Ovary (tissue), 9 donors: ENCODE data around the gene TSPAN7. TPM values are rescaled to one million over a fixed set of nuclear protein-coding genes. Genes with fewer than 3 reads are reported as not detected.
A peak's percentile ranks its signal among the peaks of the same experiment; 100 is the strongest.

Experiments used
- DNase-seq, 5 donors: peaks; one replicate each; pipeline ENCODE4 v3.0.0-alpha.2; 2019 to 2020
- H3K27ac ChIP-seq, 2 donors: fragments of 200-600 bp; one replicate each; pipeline versions ENCODE4 v1.5.1 to v1.8.0; 2019 to 2022
- H3K27me3 ChIP-seq: fragments of 200-600 bp; one replicate; pipeline ENCODE4 v1.8.0; 2022
- H3K36me3 ChIP-seq: fragments of 200-600 bp; sonication (generic); one replicate; pipeline ENCODE4 v1.5.1; 2019
- H3K4me1 ChIP-seq: one replicate; pipeline ENCODE4 v1.8.1; 2013; ENCODE audit warnings: mild to moderate bottlenecking, moderate library complexity; ENCODE audit not compliant: insufficient read depth
- H3K4me3 ChIP-seq: fragments of 200-600 bp; sonication (generic); one replicate; pipeline ENCODE4 v1.5.1; 2017
- H3K9me3 ChIP-seq, 2 donors: fragments of 200-600 bp in 1 of 2; sonication (generic) in 1 of 2; one replicate each; pipeline versions ENCODE4 v1.5.1 to v1.8.1; 2013 to 2019; ENCODE audit warnings: mild to moderate bottlenecking in 1 of 2, moderate library complexity in 1 of 2
- EP300 ChIP-seq: sonication (generic); formaldehyde crosslinking; IDR thresholded peaks from one replicate; pipeline ENCODE4 v1.6.1; 2017; ENCODE audit warnings: antibody characterized with exemption
- POLR2A ChIP-seq: fragments of 450-650 bp; IDR thresholded peaks from one replicate; pipeline ENCODE4 v1.6.1; 2017; ENCODE audit warnings: antibody characterized with exemption, mild to moderate bottlenecking, moderate library complexity
- WGBS, 3 donors: extraction: QIAGEN DNeasy Blood & Tissue Kit in 1 of 3; methylation state at CpG; one replicate each; pipeline versions ENCODE4 v1.1.5 to v1.1.7; 2013 to 2017; 5-methylcytosine and 5-hydroxymethylcytosine counted together
- intact Hi-C, 4 donors: fragments of 100-400 bp; cut with DNase I; formaldehyde crosslinking; loops; one replicate each; pipeline versions ENCODE4 v1.11.0 to v1.15.1; 2022 to 2023
- polyA plus RNA-seq, 2 donors: library from polyadenylated mRNA; stranded (reverse); fragments of 200-250 nt in 1 of 2; fragments of 350-450 nt in 1 of 2; fragmentation: Illumina TruSeq in 1 of 2; extraction: RNeasy Lipid Tissue Mini Kit (QIAGEN cat#74804) in 1 of 2; gene quantifications; one replicate each; pipeline ENCODE4 v1.2.3, GENCODE V29; 2013 to 2014
- total RNA-seq, 7 donors: library from RNA; depleted of rRNA in 2 of 7; stranded (reverse); fragments of >200 nt in 2 of 7; fragmentation: NEBNext Ultra II Directional in 3 of 7; extraction: Animal tissue kit (Norgen Biotek cat#: 25700) in 3 of 7; gene quantifications; one replicate each; pipeline versions ENCODE4 v1.1.0 to v1.2.4, GENCODE V29; 2016 to 2023
- TF ChIP-seq, protein P1 (sequence below), 3 donors: fragments of 450-650 bp in 2 of 3; fragments of 200-600 bp in 1 of 3; IDR thresholded peaks; one replicate each; pipeline versions ENCODE4 v1.5.1 to v1.8.0; 2016 to 2022; ENCODE audit warnings: antibody characterized with exemption in 3 of 3, mild to moderate bottlenecking in 1 of 3
- donor health status: DM: no; HTN: no; CAD: no; lungs with moderate emphysema.
- donor health status: DM: no; HTN: no; CAD: no.
- donor health status: Bipolar disorder and iron deficiency.
- donor health status: DM: yes; HTN: yes; CAD: no.
- donor health status: DM: no; HTN: no; CAD: no.
- donor health status: DM: yes; HTN: yes; CAD: no.

The TSPAN7 gene
- total and polyA plus RNA-seq, 9 donors = 8.3 to 84.2 (median 19.5) TPM

DNA sequence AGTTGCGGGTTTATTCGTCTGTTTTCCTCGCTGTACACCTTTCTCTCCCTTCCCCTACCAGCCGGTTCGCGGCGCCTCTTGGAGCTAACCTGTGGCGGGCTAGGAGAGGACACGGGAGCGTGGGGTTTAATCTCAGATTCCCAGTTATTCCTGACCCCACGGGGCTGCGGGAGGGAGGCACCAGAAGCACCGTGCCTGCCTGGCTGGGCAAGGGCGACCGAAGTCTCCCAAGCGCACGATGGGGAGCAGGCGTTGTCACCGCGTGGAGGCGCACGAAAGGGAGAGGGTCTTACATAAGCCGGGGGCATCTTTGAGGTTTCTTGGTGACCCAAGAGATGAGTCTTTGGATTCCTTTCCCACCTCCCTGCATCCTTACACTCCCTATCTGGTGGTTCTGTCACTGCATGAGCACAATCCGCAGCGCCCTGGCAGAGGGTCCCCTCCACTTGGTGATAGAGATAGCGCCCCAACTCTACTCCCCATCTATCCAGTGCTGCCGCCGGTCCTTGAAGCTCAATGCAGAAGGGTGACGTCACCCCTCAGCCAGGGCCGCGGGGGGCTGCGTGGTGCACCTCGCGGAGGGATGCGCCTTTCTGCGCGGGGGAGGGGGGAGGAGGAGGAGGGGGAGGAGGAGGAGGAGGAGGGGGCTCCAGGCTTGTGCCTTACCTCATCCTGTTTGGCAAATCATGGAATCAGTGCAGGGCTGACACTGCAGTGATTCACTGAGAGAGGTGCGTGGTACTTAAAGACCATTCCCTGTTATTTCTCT is 793 bp downstream of the TSPAN7 start:
- Histone ChIP-seq H3K4me3 (peak overlapping the region; percentile 41), H3K4me1 (no peaks in the 10 kb centered on the region), H3K9me3 (no peaks in the 10 kb centered on the region), H3K27me3 (no peaks in the 10 kb centered on the region), H3K36me3 (no peaks in the 10 kb centered on the region), H3K27ac (no peak overlapping the region)
- DNase-seq = peak; percentile 25 to 56 (median 47)
- 23 to 47% (median 42%) methylated on average over 38 of the region's 38 CpGs for WGBS, 3 donors
- TF ChIP-seq, protein P1, sequence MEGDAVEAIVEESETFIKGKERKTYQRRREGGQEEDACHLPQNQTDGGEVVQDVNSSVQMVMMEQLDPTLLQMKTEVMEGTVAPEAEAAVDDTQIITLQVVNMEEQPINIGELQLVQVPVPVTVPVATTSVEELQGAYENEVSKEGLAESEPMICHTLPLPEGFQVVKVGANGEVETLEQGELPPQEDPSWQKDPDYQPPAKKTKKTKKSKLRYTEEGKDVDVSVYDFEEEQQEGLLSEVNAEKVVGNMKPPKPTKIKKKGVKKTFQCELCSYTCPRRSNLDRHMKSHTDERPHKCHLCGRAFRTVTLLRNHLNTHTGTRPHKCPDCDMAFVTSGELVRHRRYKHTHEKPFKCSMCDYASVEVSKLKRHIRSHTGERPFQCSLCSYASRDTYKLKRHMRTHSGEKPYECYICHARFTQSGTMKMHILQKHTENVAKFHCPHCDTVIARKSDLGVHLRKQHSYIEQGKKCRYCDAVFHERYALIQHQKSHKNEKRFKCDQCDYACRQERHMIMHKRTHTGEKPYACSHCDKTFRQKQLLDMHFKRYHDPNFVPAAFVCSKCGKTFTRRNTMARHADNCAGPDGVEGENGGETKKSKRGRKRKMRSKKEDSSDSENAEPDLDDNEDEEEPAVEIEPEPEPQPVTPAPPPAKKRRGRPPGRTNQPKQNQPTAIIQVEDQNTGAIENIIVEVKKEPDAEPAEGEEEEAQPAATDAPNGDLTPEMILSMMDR (IDR thresholded peaks at IDR 0.05) = no peak
- TF ChIP-seq POLR2A (no peak), EP300 (no peak)
- intact Hi-C loops = no loop called here

DNA sequence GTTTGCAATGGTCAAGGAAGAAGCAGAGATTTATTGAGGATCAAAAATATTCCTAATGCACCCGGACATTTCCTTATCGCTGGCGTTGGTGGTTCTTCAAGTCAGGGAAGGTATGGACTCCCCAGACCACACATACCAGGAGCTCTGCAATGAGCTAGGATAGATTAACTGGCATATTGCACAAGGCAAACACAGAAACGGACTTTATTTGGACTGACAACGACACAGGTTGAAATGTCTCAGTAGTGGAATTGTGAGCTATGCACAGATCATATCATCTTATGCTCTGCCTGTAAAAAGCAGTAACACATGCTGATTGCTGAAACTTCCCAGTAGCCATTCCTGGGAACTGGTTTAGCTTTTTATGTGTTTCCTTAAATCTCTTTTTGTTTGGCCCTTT is 1.7 kb downstream of the TSPAN7 start:
- Histone ChIP-seq H3K27ac (no peak overlapping the region), H3K4me3 (peak overlapping the region; percentile 41)
- WGBS, 3 donors = 29 to 43% (median 35%) methylated on average over 5 of the region's 5 CpGs

DNA sequence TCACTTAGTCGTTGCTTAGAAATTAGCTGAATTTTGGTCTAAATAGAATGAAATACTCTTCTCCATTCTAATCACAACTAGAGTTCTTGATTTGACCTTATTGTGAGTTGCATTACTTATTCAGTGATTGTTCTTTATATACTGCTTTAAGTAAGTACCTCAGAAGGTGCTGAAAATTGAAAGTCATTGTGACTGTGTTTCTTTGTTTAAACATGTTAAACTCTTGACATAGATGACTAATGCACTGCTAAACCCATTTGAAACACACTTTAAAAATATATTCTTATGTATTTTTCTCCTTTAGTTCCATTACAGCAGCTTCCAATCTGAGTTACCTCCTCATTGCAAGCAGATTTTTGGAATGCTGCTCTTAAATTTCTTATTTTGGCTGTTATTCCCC is 9.1 kb downstream of the TSPAN7 start:
- TF ChIP-seq POLR2A (no peak), EP300 (no peak)
- TF ChIP-seq, protein P1 (IDR thresholded peaks at IDR 0.05) = no peak
- WGBS, 3 donors = 67 to 87% (median 68%) methylated on average over 1 of the region's 1 CpG
- no peak for DNase-seq
- no peak overlapping the region for H3K4me3 ChIP-seq
- H3K27ac ChIP-seq = no peak overlapping the region
- H3K4me1 ChIP-seq = no peaks in the 10 kb centered on the region
- H3K9me3 ChIP-seq = no peaks in the 10 kb centered on the region
- no peaks in the 10 kb centered on the region for H3K27me3 ChIP-seq
- intact Hi-C loops = no loop called here
- H3K36me3 ChIP-seq = no peaks in the 10 kb centered on the region

More for the DNA sequence above, 1.7 kb downstream of the TSPAN7 start:
- no peaks in the 10 kb centered on the region for H3K9me3 ChIP-seq
- H3K36me3 ChIP-seq = no peaks in the 10 kb centered on the region
- TF ChIP-seq EP300 (no peak), POLR2A (no peak)
- TF ChIP-seq, protein P1 (IDR thresholded peaks at IDR 0.05) = no peak
- no peak for DNase-seq
- H3K27me3 ChIP-seq = no peaks in the 10 kb centered on the region
- intact Hi-C loops = no loop called here
- H3K4me1 ChIP-seq = no peaks in the 10 kb centered on the region

DNA sequence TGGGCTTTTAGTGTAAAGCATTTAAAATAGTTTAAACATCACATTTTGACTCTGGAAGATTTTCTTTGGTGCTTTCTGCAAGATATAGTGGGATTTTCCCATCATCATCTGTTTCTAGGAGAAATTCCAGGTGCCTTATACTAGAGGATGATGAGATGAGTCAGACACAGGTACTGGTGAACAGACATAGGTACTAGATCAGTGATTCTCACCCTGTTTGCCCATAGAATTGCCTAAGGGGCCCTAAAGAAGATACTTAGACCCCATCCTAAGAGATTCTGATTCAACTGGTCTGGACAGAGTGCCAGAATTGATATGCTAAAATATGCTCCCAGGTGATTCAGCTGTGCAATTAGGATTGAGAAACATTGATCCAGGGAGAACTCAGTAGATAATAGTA is 9.7 kb downstream of the TSPAN7 start:
- Histone ChIP-seq H3K4me1 (no peaks in the 10 kb centered on the region), H3K27me3 (no peaks in the 10 kb centered on the region), H3K9me3 (no peaks in the 10 kb centered on the region), H3K27ac (no peak overlapping the region), H3K36me3 (no peaks in the 10 kb centered on the region), H3K4me3 (no peak overlapping the region)
- DNase-seq = no peak
- TF ChIP-seq EP300 (no peak), POLR2A (no peak)
- TF ChIP-seq, protein P1 (IDR thresholded peaks at IDR 0.05) = no peak
- intact Hi-C loops = no loop called here
